Stimulated activated CD4-positive, alpha-beta T cell treated with anti-CD3 and anti-CD28 coated beads, TNF-alpha, amount 100 ng/mL, for 4 hours (primary cell): ENCODE results near the gene RELN.

ENCODE experiments used
- DNase-seq, 3 experiments: peaks; one replicate each; pipeline ENCODE4 v3.0.0-alpha.2; 2020; ENCODE audit warnings: low read depth in 3 of 3

The RELN gene

DNA sequence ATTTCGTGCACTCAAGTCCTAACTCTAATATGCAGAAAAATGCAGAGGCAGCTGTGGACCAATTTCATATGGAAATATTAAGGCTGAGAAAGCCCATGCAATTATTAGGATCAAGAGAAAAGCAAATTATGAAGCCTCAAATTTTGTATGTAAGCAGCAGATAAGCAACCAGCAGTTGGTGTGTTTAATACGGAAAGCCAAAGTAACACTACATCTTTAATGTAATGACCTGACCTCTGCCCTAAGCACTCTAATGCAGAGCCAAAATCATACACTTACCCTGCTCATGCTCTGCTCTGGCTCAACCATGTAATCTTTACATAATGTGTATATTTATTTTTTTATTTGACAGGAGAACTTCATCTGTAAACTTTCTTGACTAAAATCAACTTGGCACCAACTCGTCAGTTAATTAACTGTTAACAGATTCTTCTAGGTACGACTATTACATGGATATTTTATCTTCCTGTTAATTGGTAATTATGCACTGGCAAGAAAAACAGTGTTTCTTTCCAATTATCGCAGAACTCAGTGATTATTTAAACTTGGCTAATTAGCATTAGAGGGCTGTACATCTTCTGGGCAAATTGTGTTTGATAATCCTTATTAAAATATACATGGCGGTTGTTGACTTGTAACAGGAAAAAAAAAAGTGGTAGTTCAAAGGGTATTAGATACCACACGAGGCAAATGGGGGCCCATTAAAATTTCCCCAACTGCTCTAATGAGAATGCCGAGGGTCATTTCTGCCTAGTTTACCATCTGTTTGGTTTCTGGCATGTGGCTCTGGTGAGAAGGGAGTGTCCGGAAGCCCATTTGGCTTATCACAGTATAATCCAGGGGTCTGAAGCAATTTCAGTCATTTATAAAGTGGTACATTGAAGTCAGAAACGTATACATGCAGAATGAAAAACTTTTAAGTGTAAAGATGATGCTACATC is 94.5 kb downstream of the RELN start:
- DNase-seq: no peak

DNA sequence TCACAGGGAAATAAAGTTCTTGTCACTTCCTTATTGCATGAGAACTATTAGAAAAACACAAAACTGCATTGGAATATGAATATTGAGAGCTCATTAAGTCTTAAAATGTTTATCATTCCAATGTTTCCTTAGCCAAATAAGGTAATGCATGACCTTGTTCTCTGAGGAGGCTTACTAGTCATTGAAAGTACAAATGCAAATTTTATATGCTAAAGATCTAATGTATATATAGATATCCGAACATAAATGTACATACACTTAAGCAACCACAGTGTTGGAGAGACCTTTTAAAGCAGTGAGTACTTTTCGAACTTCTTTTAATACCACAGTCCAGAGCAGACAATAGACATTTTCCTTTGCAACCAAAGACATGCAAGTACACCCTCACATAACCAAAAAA is 96.1 kb downstream of the RELN start:
- DNase-seq: no peak

- no peak for DNase-seq
Observed at GRCh38 chr7:103889451-103889850, 100.0 kb downstream of the RELN start.

DNA sequence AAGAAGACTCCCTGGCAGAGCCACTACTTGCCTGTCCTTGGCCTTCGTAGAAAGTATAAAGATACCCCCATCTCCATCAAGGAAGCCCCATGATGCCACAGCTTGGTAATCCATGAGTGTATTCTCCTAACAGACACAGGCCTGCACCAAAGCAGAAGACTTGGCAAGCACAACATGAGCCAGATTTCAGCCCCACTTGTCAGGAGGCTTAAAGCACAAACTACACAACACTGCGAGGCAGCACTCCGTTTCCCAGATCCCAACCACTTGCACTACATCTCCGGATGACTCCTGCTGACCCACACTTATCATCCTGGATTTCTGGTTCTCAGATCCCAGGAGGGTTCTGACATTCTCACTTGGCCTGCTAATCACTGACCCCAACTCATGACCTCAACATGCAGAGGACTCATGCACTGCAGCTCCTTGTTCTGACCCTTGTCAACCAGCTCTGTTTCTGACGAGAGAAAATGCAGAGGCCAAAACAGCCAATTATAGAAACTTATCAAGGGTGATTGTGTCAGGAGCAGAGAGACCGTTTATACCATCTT is 100.8 kb downstream of the RELN start:
- no peak for DNase-seq

DNA sequence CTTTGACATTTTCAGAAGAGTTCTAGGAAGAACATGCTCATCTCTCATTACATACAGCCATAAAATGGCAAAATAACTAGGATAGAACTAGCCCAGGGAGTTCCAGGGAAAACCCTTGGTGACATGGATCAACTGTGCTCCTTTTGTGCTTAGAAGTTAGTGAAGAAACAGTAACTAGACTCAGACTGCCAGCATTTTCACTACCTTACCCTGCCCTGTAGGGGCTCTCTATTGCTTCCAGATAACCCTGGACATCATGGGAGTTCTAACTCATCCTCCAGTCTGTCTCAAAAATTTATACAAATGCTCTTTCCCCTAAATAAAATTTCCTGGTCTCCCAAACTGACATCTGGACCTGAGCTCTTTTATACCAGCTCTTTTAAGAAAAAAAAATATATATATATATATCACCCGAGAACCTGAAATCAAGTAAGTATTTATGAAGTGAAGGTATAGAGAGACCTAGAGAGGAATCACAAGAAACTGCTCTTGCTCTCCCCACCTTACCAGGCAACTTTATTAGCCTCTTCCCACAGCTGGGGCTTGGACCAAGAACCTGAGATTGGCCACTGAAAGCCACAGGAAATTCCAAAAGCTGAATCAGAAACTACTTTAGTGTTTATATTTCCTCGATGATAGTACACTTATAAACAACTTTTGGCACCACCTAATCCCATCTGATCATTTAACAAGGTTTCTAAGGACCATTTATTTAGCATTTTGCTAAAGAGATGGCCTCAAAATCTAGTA is 101.4 kb downstream of the RELN start:
- no peak for DNase-seq

- DNase-seq: no peak
Observed at GRCh38 chr7:103887050-103887449, 102.4 kb downstream of the RELN start.

DNA sequence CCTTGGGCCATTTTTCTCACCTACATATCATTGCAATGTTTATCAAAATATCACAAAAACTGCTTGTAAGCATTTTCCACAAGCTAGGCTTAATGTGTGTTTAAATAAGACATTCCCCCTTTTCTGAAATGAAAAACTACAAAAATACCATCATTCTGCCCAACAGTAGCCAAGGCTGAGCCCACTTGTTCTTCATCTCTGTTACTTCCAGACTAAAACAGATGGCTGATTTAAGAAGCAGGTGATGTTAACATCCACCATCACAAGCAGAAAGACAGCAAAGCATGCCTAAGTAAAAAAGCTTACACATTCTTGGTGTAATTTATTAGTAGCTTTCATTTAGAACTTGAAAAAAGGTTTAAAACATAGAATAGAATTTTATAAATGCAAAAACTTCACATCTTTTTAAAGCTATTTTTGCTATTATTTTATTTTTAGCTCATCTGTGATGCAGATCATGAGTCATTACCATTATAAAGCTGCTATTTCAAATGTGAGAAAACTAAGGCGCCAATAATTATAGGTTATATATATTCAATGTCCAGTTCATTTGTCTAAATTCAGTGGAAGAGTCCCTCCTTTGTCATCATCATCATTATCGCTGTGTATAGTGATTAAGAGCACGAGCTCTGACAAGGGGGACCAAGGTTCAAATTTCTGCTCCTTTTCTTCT is 109.4 kb downstream of the RELN start:
- no peak for DNase-seq

- DNase-seq: no peak
Observed at GRCh38 chr7:103879411-103879810, 110.0 kb downstream of the RELN start.

DNA sequence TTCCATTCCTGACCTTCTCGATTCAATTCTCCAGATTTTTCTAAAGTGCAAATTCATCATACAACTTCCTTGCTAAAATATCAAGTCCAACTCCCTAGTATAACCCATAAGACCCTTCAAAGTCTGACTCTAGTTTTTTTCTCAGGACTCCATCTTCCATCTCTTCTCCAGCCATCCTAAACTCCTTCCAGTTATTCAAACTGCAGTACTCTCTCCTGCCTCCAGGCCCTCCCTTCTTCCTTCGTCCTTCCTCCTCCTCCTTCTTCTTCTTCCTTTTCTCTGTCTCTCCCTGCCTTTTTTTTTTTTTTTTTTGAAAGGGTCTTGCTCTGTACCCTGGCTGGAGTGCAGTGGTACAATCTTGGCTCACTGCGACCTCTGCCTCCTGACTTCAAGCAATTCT is 111.9 kb downstream of the RELN start:
- DNase-seq: no peak

GRCh38 chr7:103875718-103876117 is 113.7 kb downstream of the RELN start:
- DNase-seq: no peak

- DNase-seq: no peak
Observed at GRCh38 chr7:103871473-103871872, 118.0 kb downstream of the RELN start.

DNA sequence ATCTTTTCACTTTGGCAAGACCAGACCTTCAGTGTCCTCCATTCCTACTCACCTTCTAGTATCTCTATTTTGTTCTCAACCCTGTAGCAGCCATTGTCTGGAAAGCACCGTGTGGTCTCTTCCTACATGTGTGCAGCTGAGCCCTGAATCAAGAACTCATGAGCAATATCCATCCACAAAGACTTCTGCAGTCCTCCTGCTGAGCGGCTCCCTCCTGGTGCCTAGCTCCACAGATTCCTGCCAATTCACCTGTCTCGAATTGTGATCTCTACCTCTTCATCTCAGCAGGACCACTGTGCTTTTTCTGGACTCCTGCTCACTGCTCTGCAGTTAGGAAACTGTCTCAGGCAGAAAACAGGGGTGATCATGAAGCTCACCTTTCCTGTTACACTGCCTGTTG is 118.8 kb downstream of the RELN start:
- DNase-seq: no peak

- no peak for DNase-seq
Observed at GRCh38 chr7:103867874-103868273, 121.6 kb downstream of the RELN start.

GRCh38 chr7:103866919-103867318 is 122.5 kb downstream of the RELN start:
- DNase-seq: no peak

- no peak for DNase-seq
Observed at GRCh38 chr7:103865442-103865841, 124.0 kb downstream of the RELN start.

- no peak for DNase-seq
Observed at GRCh38 chr7:103862302-103863035, 127.0 kb downstream of the RELN start.

DNA sequence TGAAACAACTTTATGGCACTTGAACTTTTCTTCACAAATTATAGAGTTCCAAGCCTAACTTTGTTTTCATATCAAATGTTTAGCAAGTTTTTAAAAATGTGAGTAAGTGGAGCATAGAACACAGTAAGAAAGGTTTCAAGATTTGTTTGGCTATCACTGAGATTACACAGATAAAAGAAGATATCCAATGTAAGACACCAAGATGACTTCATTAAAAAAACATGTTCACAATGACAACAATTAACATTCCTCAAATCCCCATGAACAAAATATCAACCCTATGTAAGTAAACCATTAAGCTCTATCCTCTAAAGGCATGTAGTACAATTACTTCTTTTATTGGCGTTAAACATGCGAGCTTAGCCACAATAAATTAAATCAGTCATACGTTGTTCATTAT is 129.7 kb downstream of the RELN start:
- DNase-seq: no peak

DNA sequence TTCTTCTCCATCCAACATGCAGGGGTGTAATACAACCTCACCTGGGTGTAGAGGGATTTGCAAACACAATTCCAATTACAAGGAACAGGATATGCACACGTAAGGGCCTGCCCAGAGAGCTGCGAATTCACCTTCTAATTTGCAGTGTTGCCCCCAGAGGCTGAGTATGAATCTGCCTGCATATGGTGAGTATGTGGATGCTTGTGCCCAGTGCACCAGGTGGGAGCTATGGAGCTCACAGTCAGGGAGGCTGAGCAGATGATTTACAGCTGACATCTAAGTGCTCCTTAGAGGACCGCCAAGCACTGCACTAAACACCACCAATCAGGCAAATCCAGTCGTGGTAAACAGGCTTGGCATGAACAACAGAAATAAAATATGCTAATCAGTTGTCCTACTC is 132.0 kb downstream of the RELN start:
- no peak for DNase-seq

DNA sequence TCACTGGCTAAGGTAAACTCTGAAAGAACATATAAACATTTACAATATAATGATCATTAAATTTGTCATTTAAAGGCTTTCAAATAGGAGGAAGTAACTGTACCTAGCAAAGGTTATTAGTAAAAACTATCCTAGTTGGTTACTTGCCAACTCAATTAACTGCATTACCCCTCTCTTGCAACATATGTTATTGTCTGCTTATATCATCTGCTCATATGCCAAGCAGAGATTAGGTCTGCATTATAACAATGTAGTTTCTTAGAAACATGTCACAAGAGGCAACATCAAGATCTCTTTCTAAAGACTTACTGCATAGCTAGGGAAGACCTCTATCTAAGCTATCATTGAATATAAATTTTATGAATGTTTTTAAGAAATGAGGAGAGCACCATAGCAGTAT is 132.5 kb downstream of the RELN start:
- no peak for DNase-seq

GRCh38 chr7:103855671-103856070 is 133.8 kb downstream of the RELN start:
- DNase-seq: no peak

DNA sequence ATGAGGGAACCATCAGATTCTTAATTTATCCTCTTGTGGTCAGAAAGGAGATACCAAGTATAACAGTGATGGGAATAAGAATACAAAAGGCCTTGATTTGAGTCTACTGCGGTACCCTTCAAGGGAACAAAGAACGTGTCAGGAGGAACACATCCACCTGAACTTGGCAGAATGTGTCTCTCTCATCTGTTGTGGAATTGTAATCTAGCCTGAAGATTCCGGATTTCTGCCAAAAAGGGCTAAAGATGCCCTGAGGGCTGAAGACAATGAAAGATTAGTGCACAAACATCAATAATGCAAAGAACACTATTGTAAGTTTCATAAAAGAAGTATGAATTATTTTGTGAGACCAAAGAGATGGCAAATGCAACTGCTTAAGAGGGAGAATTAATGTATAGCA is 134.8 kb downstream of the RELN start:
- no peak for DNase-seq

DNA sequence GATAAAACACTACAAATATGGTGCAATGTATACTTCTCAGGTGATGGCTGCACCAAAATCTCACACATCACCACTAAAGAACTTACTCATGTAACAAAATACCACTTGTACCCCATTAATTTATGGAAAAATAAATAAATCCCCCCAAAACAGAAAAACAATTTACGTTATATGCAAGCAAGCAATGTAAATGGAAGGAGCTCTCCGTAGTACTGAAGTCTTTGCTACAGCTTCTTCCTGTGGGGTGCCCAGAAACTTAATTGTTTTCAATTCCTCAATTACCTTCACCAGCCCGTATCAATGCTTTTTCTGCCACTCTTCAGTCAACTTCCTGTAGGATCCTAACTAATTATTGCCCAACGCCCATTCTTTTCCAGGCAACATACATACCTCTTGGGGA is 138.1 kb downstream of the RELN start:
- DNase-seq: no peak
